PC-9 (cell line): Measurements from ENCODE around the gene GIPR.

ENCODE experiments used
- EZH2 ChIP-seq: fragments of 200-600 bp; sonication (generic); IDR thresholded peaks from 2 replicates; pipeline ENCODE4 v1.8.0; 2017; ENCODE audit warnings: antibody characterized with exemption, low read depth
- TF ChIP-seq, protein P1 (sequence below): fragments of 200-600 bp; sonication (generic); conservative IDR thresholded peaks from 2 replicates; pipeline ENCODE4 v1.6.1; 2017; ENCODE audit warnings: mixed run types, antibody characterized with exemption, mild to moderate bottlenecking, moderate library complexity

DNA sequence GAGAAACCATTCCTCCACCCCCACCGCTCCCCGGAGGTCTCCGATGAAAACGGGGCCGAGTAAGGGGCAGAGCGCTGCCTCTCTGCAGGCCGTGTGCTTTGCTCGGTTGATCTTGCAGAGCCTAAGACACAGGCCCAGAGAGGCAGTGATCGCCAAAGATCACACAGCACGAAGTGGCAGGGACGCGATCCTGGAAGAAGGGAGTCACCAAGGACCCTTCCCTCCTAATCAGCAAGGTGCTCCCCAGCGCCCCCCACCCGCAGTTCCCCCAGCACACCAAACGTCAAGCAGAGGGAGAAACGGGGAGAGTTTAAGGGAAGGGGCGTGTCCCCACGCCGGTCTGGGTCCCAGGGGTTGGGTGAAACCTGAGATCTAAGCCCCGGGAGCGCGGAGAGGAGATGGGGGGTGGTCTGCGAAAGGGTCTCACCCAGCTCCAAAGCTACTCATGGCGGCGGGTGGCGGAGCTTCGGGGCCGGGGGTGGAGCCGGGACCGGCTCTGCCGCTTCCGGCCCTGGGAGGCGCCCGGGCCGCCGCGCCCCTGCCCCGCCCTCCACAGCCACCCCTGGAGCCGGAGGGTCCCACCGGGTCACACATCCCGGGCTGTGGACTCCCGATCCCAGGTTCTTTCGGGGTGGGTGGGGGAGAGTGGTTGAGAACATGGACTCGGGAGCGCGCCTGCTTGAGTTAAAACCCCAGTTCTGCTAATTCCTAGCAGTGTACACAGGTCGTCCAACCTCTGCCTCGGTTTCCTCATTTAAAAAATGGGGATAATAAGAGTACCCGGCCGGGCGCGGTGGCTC, 28.9 kb upstream of the GIPR start, which contains the start of gene EML2:
- TF ChIP-seq, protein P1, sequence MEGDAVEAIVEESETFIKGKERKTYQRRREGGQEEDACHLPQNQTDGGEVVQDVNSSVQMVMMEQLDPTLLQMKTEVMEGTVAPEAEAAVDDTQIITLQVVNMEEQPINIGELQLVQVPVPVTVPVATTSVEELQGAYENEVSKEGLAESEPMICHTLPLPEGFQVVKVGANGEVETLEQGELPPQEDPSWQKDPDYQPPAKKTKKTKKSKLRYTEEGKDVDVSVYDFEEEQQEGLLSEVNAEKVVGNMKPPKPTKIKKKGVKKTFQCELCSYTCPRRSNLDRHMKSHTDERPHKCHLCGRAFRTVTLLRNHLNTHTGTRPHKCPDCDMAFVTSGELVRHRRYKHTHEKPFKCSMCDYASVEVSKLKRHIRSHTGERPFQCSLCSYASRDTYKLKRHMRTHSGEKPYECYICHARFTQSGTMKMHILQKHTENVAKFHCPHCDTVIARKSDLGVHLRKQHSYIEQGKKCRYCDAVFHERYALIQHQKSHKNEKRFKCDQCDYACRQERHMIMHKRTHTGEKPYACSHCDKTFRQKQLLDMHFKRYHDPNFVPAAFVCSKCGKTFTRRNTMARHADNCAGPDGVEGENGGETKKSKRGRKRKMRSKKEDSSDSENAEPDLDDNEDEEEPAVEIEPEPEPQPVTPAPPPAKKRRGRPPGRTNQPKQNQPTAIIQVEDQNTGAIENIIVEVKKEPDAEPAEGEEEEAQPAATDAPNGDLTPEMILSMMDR: no peak; the same call in 1 of the 2 replicates
- TF ChIP-seq EZH2: no peak
